Type B pancreatic cell (in vitro differentiated cells): ENCODE measurements around the gene ERO1B. TPM values are rescaled to one million over a fixed set of nuclear protein-coding genes. Genes with fewer than 3 reads are reported as not detected.

Source experiments
- DNase-seq: peaks from one replicate; pipeline ENCODE4 v3.0.0; 2021; ENCODE audit warnings: mixed read lengths; ENCODE audit not compliant: unreplicated experiment; ENCODE audit errors: extremely low spot score
- H3K27ac Mint-ChIP-seq: 2 replicates; pipeline ENCODE4 v1.8.0; 2021; ENCODE audit warnings: mild to moderate bottlenecking, mixed read lengths
- H3K27me3 Mint-ChIP-seq: 2 replicates; pipeline ENCODE4 v1.8.0; 2021; ENCODE audit warnings: mixed read lengths
- H3K36me3 Mint-ChIP-seq: 2 replicates; pipeline ENCODE4 v1.8.0; 2021; ENCODE audit warnings: mixed read lengths
- H3K4me1 Mint-ChIP-seq: one replicate; pipeline ENCODE4 v1.8.0; 2021; ENCODE audit warnings: mixed read lengths; ENCODE audit not compliant: unreplicated experiment
- H3K4me3 Mint-ChIP-seq: 2 replicates; pipeline ENCODE4 v1.8.0; 2021; ENCODE audit warnings: mild to moderate bottlenecking, mixed read lengths
- H3K9me3 Mint-ChIP-seq: 2 replicates; pipeline ENCODE4 v1.8.0; 2021; ENCODE audit warnings: mixed read lengths
- total RNA-seq: library from RNA; stranded (reverse); gene quantifications from 2 replicates; pipeline ENCODE4 v1.2.1, GENCODE V29; 2021; ENCODE audit warnings: low replicate concordance
- TF ChIP-seq, protein P1 (sequence below): fragments of 200-600 bp; sonication (generic); conservative IDR thresholded peaks from 2 replicates; pipeline ENCODE4 v1.5.0; 2021; ENCODE audit warnings: antibody characterized with exemption, mild to moderate bottlenecking

Gene ERO1B
- total RNA-seq, 1 donor from 2014 or later: 33.0 TPM

DNA sequence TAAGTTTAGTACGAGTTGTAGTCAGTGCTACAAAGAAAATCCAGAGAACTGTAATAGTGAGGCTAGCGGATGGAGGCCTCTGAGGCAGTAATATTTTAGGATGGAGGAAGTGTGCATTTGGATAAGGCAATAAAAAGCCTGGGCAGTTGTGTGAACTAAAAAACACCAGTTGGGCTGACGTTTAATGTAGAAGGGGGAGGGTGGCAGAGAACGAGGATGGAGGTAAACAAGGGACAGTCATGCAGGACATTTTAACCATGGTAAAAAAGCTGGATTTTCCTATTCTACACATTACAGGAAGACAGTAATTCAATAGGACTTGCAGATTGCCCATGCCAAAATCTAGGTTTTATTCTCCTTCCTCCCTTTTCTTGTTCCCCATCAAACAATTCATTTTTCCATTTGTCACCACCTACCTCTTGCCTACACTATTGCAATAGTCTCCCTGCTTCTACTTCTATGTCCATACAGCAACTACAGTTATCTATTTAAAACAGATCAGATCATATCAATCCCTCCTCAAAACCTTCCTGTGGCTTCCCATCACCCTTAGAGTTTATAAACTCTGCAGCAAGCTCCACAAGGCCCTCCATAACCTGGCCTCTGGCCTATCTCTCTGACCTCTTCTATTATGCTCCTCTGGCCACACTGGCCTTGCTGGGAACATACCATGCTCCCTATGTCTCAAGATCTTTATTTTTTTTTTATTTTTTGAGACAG lies 27.7 kb downstream of the ERO1B start:
- H3K27ac Mint-ChIP-seq: no peak overlapping the region
- H3K4me1 Mint-ChIP-seq: no peaks in the 10 kb centered on the region
- no peak overlapping the region for H3K4me3 Mint-ChIP-seq
- DNase-seq: no peak
- peaks cover 13% of the 10 kb centered on the region for H3K36me3 Mint-ChIP-seq
- H3K27me3 Mint-ChIP-seq: no peaks in the 10 kb centered on the region
- H3K9me3 Mint-ChIP-seq: peaks cover 11% of the 10 kb centered on the region
- TF ChIP-seq, protein P1, sequence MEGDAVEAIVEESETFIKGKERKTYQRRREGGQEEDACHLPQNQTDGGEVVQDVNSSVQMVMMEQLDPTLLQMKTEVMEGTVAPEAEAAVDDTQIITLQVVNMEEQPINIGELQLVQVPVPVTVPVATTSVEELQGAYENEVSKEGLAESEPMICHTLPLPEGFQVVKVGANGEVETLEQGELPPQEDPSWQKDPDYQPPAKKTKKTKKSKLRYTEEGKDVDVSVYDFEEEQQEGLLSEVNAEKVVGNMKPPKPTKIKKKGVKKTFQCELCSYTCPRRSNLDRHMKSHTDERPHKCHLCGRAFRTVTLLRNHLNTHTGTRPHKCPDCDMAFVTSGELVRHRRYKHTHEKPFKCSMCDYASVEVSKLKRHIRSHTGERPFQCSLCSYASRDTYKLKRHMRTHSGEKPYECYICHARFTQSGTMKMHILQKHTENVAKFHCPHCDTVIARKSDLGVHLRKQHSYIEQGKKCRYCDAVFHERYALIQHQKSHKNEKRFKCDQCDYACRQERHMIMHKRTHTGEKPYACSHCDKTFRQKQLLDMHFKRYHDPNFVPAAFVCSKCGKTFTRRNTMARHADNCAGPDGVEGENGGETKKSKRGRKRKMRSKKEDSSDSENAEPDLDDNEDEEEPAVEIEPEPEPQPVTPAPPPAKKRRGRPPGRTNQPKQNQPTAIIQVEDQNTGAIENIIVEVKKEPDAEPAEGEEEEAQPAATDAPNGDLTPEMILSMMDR: no peak

DNA sequence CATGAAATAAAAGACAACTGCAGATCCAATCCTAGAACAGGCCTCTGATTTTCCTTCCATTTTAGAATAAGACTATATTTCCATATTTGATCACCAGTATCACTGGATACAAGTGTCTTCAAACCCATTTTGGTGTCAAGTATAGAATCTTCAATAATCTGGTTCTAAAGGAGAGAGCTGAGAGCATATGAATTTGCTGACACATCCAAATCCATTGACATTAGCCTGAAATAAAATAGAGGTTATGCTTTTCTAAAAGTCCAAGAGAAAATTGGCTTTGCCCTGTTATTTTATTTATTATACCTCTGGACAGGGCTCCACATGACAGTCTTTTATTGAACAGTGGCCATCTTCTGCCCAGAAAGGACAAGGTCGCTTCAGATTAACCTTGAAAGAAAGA lies 28.6 kb downstream of the ERO1B start:
- no peak for DNase-seq
- Mint-ChIP-seq H3K36me3 (peaks cover 10% of the 10 kb centered on the region), H3K4me3 (no peak overlapping the region), H3K4me1 (no peaks in the 10 kb centered on the region), H3K9me3 (peaks cover 9% of the 10 kb centered on the region), H3K27me3 (no peaks in the 10 kb centered on the region), H3K27ac (no peak overlapping the region)
- TF ChIP-seq, protein P1: no peak

DNA sequence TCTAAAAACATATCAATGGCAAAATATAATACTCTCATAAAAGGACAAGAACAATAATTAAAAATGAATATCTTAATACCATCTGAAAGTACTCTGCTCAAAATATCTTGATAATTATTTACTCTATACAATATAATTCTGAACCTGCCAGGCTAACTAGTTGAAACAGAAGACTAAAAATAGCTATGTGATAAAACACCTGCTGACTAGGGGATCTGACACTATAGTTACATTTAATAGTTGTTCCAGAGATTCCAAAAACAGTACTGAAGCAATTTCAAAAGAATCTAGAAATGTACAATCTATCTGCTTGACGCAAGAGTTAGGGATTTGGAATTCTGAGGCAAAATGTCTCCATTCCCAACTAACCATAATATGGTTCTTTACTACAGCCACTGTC lies 30.2 kb downstream of the ERO1B start:
- TF ChIP-seq, protein P1: no peak
- Mint-ChIP-seq H3K36me3 (no peaks in the 10 kb centered on the region), H3K27me3 (no peaks in the 10 kb centered on the region), H3K9me3 (no peaks in the 10 kb centered on the region), H3K4me3 (no peak overlapping the region), H3K27ac (no peak overlapping the region), H3K4me1 (no peaks in the 10 kb centered on the region)
- DNase-seq: no peak

DNA sequence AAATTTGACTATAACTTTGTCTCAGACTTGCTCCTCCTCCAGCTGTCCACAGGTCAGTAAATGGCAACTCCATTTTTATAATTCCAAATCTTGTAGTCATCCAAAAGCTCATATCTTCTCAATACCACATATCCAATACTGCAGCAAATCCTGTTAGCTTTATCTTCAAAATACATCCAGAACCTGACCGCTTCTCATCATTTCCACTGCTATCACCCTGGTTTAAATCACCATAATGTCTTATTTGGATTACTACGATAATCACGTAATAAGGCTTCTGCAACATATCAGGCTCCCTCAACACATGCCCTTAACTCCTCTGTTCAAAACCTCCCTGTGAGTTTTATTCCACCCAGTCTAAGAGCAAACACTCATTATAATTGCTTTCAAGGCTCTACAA lies 34.5 kb downstream of the ERO1B start:
- Mint-ChIP-seq H3K4me3 (no peak overlapping the region), H3K4me1 (no peaks in the 10 kb centered on the region), H3K36me3 (peaks cover 3% of the 10 kb centered on the region), H3K27me3 (no peaks in the 10 kb centered on the region), H3K9me3 (no peaks in the 10 kb centered on the region), H3K27ac (no peak overlapping the region)
- TF ChIP-seq, protein P1: no peak
- no peak for DNase-seq

DNA sequence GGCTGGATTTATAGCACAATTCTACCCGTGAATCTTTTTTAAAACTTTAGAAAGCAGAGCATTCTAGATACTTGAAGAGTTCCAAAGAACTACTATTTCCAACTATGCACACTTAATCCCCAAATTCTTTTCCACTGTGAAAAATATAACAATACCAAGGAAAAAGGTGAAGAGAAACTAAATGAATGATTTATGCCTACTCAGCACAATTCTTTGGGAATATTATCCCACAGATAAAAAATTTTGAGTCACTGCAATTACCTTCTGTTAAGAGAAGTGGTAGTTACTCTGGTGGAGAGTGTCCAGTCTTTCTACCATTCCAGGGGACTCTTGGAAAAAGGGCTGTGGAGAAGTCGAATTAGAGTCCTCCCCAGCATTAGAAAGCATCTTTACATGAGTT lies 39.2 kb downstream of the ERO1B start:
- Mint-ChIP-seq H3K27me3 (no peaks in the 10 kb centered on the region), H3K4me3 (no peak overlapping the region), H3K36me3 (peaks cover 4% of the 10 kb centered on the region), H3K27ac (no peak overlapping the region), H3K4me1 (no peaks in the 10 kb centered on the region), H3K9me3 (no peaks in the 10 kb centered on the region)
- TF ChIP-seq, protein P1: no peak
- no peak for DNase-seq

DNA sequence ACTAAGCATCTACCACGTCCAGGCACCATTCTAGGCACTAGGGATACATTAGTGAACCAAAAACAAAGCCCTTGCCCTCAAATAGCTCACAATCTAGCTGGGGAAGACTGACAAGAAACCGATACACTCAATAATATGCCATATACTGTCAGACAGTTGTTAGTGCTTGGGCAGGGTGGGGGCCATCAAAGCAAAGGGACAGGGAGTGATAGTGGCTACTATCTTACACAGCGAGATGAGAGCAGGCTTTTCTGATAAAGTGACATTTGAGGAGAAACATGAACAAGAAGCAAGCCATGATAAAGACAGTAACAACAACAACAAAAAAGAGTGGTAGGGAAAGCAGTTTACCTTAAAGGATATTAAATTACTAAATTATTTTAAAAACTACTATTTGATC lies 41.1 kb downstream of the ERO1B start:
- TF ChIP-seq, protein P1: no peak
- peaks cover 4% of the 10 kb centered on the region for H3K36me3 Mint-ChIP-seq
- H3K27ac Mint-ChIP-seq: no peak overlapping the region
- H3K4me3 Mint-ChIP-seq: no peak overlapping the region
- H3K4me1 Mint-ChIP-seq: no peaks in the 10 kb centered on the region
- no peaks in the 10 kb centered on the region for H3K9me3 Mint-ChIP-seq
- H3K27me3 Mint-ChIP-seq: no peaks in the 10 kb centered on the region
- DNase-seq: no peak
